ENCODE data around the gene TUBB2A. TPM values are rescaled to one million over a fixed set of nuclear protein-coding genes. Genes with fewer than 3 reads are reported as not detected.

TUBB2A gene
- total RNA-seq, 2 experiments from 2014 or later, result 1.3 to 1.5 TPM

DNA sequence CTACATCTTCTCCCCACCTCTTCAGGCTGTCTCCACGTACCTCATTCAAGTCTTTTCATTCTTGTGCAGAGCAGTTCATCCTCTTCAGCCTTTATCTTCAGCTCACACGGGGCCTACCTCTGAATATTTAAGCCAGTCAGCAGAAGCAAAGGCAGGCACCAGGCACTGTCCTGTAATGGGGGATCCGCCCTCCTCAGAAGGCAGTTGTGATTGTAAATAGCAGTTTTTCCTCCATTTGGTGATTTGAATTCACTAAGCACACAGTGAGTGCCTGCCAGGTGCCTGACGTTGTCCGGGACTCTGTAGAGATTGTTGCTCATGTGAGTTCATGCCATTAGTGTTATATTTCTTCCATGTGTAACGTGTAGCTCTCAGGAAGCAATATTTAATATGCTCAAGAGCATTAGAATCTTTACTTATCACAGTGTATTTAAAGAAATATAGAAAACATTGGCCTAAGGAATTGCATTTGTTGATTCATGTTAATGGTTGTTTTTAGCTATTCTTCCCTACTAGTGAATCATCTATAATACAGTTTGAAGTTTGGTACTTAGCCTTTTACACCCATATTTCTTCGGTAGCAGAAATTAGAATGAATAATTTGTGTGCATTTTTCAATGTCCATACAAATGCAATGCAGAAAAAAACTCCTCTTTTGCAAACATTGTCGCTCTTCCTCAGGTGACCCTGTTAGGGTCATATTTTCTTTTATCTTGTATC lies 20.9 kb downstream of the TUBB2A start:
- H3K4me1 Mint-ChIP-seq (ENCODE audit: low read depth), result peaks cover 10% of the 10 kb centered on the region
- no peak overlapping the region for H3K27ac Mint-ChIP-seq
- intact Hi-C loops (cut with micrococcal nuclease), result no loop called here
- H3K9me3 Mint-ChIP-seq, result no peaks in the 10 kb centered on the region
- no peaks in the 10 kb centered on the region for H3K27me3 Mint-ChIP-seq
- H3K36me3 Mint-ChIP-seq (ENCODE audit: low read depth), result peaks cover 14% of the 10 kb centered on the region
- POLR2A ChIA-PET, result interaction anchor here (0.6 kb wide), 1 partner anchor 166 kb away, joined by 3 read pairs; no protein-coding TSS in a partner anchor
- ATAC-seq (no peak), DNase-seq (no peak)
- CTCF ChIA-PET, result no interaction called here
- H3K4me3 Mint-ChIP-seq, result no peak overlapping the region
- TF ChIP-seq, protein P1, sequence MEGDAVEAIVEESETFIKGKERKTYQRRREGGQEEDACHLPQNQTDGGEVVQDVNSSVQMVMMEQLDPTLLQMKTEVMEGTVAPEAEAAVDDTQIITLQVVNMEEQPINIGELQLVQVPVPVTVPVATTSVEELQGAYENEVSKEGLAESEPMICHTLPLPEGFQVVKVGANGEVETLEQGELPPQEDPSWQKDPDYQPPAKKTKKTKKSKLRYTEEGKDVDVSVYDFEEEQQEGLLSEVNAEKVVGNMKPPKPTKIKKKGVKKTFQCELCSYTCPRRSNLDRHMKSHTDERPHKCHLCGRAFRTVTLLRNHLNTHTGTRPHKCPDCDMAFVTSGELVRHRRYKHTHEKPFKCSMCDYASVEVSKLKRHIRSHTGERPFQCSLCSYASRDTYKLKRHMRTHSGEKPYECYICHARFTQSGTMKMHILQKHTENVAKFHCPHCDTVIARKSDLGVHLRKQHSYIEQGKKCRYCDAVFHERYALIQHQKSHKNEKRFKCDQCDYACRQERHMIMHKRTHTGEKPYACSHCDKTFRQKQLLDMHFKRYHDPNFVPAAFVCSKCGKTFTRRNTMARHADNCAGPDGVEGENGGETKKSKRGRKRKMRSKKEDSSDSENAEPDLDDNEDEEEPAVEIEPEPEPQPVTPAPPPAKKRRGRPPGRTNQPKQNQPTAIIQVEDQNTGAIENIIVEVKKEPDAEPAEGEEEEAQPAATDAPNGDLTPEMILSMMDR (IDR thresholded peaks at IDR 0.05), result no peak

DNA sequence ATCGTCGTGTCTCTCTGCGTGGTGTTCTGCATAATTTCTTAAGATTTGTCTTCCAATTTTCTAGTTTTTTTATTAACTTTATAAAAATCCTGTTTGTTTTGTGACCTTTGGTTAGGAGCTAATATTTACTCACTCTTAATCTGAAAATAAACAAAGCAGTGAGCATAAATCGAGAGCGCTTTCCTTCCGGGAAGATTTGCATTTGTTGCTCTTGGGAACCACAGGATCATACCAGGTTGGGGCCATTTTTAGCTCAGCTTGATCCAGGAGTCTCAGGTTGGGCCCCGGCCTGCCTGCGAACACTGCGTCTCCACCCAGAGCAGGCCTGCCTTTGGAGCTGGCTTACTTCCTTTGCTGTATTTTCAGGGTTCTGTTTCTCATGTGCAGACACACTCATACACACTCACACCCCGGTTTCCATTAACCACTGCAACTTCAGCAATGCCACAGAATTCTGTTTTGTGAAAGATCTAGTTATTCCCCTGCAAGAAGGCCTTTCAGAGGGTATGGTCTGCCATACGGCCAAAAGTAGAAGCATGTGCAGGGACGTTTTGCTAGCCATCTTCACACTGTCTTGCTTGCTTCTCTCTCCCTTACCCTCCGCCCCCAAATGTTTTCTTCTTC lies 21.6 kb downstream of the TUBB2A start:
- Mint-ChIP-seq H3K9me3 (no peaks in the 10 kb centered on the region), H3K4me3 (no peak overlapping the region), H3K36me3 (ENCODE audit: low read depth) (peaks cover 12% of the 10 kb centered on the region), H3K4me1 (ENCODE audit: low read depth) (peaks cover 10% of the 10 kb centered on the region), H3K27ac (no peak overlapping the region), H3K27me3 (no peaks in the 10 kb centered on the region)
- intact Hi-C loops (cut with micrococcal nuclease), result no loop called here
- ChIA-PET CTCF (no interaction called here), POLR2A (no interaction called here)
- TF ChIP-seq, protein P1 (IDR thresholded peaks at IDR 0.05), result no peak
- no peak for ATAC-seq
- no peak for DNase-seq

- DNase-seq (no peak), ATAC-seq (no peak)
- no peak overlapping the region for H3K27ac Mint-ChIP-seq
- TF ChIP-seq, protein P1 (IDR thresholded peaks at IDR 0.05), result no peak
- H3K27me3 Mint-ChIP-seq, result no peaks in the 10 kb centered on the region
- POLR2A ChIA-PET, result no interaction called here
- H3K36me3 Mint-ChIP-seq (ENCODE audit: low read depth), result peaks cover 7% of the 10 kb centered on the region
- peaks cover 2% of the 10 kb centered on the region for H3K4me1 Mint-ChIP-seq (ENCODE audit: low read depth)
- CTCF ChIA-PET, result no interaction called here
- H3K9me3 Mint-ChIP-seq, result no peaks in the 10 kb centered on the region
- H3K4me3 Mint-ChIP-seq, result no peak overlapping the region
- intact Hi-C loops (cut with micrococcal nuclease), result no loop called here
These were observed 23.8 kb downstream of the TUBB2A start for GRCh38 chr6:3133515-3133914.

DNA sequence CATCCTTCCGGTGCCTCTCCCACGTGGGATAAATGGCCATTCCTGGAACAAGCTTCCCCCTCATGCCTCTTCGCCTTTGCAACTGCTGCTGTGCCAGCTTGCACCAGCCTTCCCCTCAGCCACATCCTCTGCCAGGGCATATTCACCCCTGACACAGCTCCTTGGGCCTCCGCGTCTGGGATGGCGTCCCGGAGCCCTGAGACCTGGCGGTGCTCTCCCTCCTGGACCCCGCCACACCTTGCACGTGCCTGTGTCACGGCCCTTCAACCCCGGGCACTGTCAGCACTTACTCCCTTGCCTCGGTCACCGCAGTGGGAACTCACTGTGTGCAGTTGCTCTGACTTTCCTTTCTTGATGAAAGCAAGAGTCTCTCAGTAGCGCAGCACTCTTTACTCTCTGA lies 25.6 kb downstream of the TUBB2A start:
- TF ChIP-seq, protein P1 (IDR thresholded peaks at IDR 0.05), result no peak
- CTCF ChIA-PET, result interaction anchor here (1.2 kb wide), 1 partner anchor 16 kb away, joined by 3 read pairs; no protein-coding TSS in a partner anchor
- no peak overlapping the region for H3K27ac Mint-ChIP-seq
- ATAC-seq, result no peak
- DNase-seq, result no peak
- H3K36me3 Mint-ChIP-seq (ENCODE audit: low read depth), result no peaks in the 10 kb centered on the region
- intact Hi-C loops (cut with micrococcal nuclease), result no loop called here
- H3K4me3 Mint-ChIP-seq, result no peak overlapping the region
- POLR2A ChIA-PET, result no interaction called here
- no peaks in the 10 kb centered on the region for H3K9me3 Mint-ChIP-seq
- H3K4me1 Mint-ChIP-seq (ENCODE audit: low read depth), result no peaks in the 10 kb centered on the region
- H3K27me3 Mint-ChIP-seq, result no peaks in the 10 kb centered on the region

Data from activated CD8-positive, alpha-beta T cell treated with anti-CD3 and anti-CD28 coated beads for 36 hours (primary cell).